Common myeloid progenitor, CD34-positive (primary cell): Measurements from ENCODE around the gene THBS2.

Experiments used
- CTCF ChIA-PET: fragments of 350-600 bp; sonication (Branson Sonifier 250); formaldehyde crosslinking; loops from one replicate; lab custom pipeline; 2021; ENCODE audit warnings: antibody characterized with exemption; lab: Charles Lee
- POLR2A ChIA-PET: fragments of 350-600 bp; sonication (Branson Sonifier 250); formaldehyde crosslinking; loops from one replicate; lab custom pipeline; 2021; ENCODE audit warnings: antibody characterized with exemption; lab: Charles Lee
- DNase-seq, 3 donors: peaks; one replicate each; pipeline versions ENCODE4 v3.0.0 to v3.0.0-alpha.2; 2013
- H3K27ac ChIP-seq, 2 experiments: 1 replicate in 1 of 2; 2 replicates in 1 of 2; pipeline ENCODE4 v1.7.0; 2013; ENCODE audit warnings: inconsistent platforms in 2 of 2, low read length in 2 of 2, mild to moderate bottlenecking in 2 of 2, low read depth in 1 of 2, moderate library complexity in 1 of 2; ENCODE audit not compliant: severe bottlenecking in 2 of 2, insufficient read depth in 1 of 2, poor library complexity in 1 of 2
- H3K27me3 ChIP-seq, 5 experiments: replicated peaks in 2 of 5; 1 replicate in 3 of 5; 2 replicates in 2 of 5; pipeline versions ENCODE4 v1.6.1 to v1.7.0; 2013; ENCODE audit warnings: low read length in 4 of 5, mild to moderate bottlenecking in 2 of 5, moderate library complexity in 2 of 5, inconsistent platforms in 1 of 5; ENCODE audit not compliant: insufficient read depth in 5 of 5, control insufficient read depth in 4 of 5
- H3K36me3 ChIP-seq, 4 experiments: 1 replicate in 2 of 4; 2 replicates in 2 of 4; pipeline versions ENCODE4 v1.6.1 to v1.7.0; 2013; ENCODE audit warnings: low read length in 3 of 4, control low read depth in 1 of 4, mild to moderate bottlenecking in 1 of 4; ENCODE audit not compliant: control insufficient read depth in 4 of 4, insufficient read depth in 4 of 4
- H3K4me1 ChIP-seq, 4 experiments: 1 replicate in 3 of 4; 2 replicates in 1 of 4; pipeline versions ENCODE4 v1.6.1 to v1.7.1; 2013; ENCODE audit warnings: low read length in 3 of 4, mild to moderate bottlenecking in 3 of 4, control low read depth in 1 of 4, inconsistent platforms in 1 of 4, moderate library complexity in 1 of 4; ENCODE audit not compliant: control insufficient read depth in 4 of 4, insufficient read depth in 4 of 4; ENCODE audit errors: control extremely low read depth in 1 of 4
- H3K4me3 ChIP-seq, 7 experiments: 1 replicate in 4 of 7; 2 replicates in 3 of 7; pipeline versions ENCODE4 v1.5.1 to v1.7.0; 2013; ENCODE audit warnings: mild to moderate bottlenecking in 7 of 7, low read length in 6 of 7, moderate library complexity in 6 of 7, inconsistent platforms in 2 of 7, low read depth in 2 of 7, control low read depth in 1 of 7; ENCODE audit not compliant: insufficient read depth in 4 of 7, control insufficient read depth in 1 of 7; ENCODE audit errors: extremely low read depth in 1 of 7
- H3K9me3 ChIP-seq, 5 experiments: 1 replicate in 4 of 5; 2 replicates in 1 of 5; pipeline versions ENCODE4 v1.6.1 to v1.7.1; 2013; ENCODE audit warnings: low read length in 4 of 5, mild to moderate bottlenecking in 2 of 5, inconsistent platforms in 1 of 5, low read depth in 1 of 5, moderate library complexity in 1 of 5; ENCODE audit not compliant: control insufficient read depth in 4 of 5, insufficient read depth in 2 of 5; ENCODE audit errors: control extremely low read depth in 1 of 5
- WGBS: methylation state at CpG from one replicate; pipeline ENCODE4 v1.1.5; 2013; ENCODE audit not compliant: insufficient coverage; 5-methylcytosine and 5-hydroxymethylcytosine counted together

The THBS2 gene

DNA sequence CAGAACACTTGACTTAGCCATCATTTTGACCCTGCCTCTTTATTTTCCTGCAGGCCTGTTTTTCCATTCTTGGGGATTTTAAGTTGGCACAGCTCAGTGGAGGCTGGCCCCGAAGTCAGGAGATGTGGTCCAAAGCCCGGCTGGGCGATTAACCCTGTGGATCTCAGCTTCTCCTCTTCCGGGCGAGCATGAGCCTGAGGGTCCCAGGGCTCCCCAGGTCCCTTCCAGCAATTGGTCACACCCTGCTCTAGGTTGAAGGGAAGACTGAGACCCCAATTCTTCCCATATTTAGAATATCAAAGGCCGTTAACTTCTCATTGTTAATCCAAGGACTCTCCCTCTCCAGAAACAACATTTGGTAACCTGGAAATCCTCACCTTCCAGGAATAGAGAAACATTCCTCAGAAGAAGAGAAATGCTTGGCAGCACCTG, 2.3 kb downstream of the THBS2 start:
- Histone ChIP-seq H3K36me3 (no peaks in the 10 kb centered on the region), H3K4me3 (no peak overlapping the region), H3K4me1 (peaks cover 0 to 11% (median 1%) of the 10 kb centered on the region in 4 experiments), H3K27ac (no peak overlapping the region), H3K9me3 (peaks cover 0 to 5% (median 0%) of the 10 kb centered on the region in 5 experiments), H3K27me3 (peaks cover 7 to 68% (median 26%) of the 10 kb centered on the region in 5 experiments)
- POLR2A ChIA-PET, result no interaction called here
- no peak for DNase-seq
- CTCF ChIA-PET, result no interaction called here
- 53% methylated on average over 6 of the region's 6 CpGs for WGBS

DNA sequence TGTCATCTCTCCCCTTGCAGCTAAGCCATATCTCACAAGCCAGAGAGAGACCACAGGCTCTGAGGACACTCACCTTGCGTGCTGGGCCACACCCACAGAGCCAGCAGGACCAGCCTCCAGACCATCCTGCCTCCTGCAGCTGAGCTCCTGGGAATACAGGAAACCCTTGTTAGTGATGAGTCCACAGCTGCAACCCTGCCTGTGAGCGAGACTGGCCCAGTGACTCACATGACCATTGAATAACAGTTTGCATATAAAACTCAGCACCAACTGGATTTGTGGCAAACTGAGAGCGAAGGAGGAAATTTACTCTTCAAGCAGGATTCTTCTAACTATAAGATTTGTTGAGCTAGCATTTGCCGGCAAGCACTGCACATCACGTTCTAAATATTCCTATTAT, 3.0 kb downstream of the THBS2 start:
- peaks cover 0 to 5% (median 0%) of the 10 kb centered on the region in 5 experiments for H3K9me3 ChIP-seq
- CTCF ChIA-PET, result no interaction called here
- peaks cover 0 to 11% (median 1%) of the 10 kb centered on the region in 4 experiments for H3K4me1 ChIP-seq
- POLR2A ChIA-PET, result no interaction called here
- H3K27me3 ChIP-seq, result peaks cover 7 to 60% (median 26%) of the 10 kb centered on the region in 5 experiments
- H3K4me3 ChIP-seq, result no peak overlapping the region
- no peaks in the 10 kb centered on the region for H3K36me3 ChIP-seq
- 87% methylated on average over 4 of the region's 5 CpGs for WGBS
- no peak for DNase-seq
- H3K27ac ChIP-seq, result no peak overlapping the region

DNA sequence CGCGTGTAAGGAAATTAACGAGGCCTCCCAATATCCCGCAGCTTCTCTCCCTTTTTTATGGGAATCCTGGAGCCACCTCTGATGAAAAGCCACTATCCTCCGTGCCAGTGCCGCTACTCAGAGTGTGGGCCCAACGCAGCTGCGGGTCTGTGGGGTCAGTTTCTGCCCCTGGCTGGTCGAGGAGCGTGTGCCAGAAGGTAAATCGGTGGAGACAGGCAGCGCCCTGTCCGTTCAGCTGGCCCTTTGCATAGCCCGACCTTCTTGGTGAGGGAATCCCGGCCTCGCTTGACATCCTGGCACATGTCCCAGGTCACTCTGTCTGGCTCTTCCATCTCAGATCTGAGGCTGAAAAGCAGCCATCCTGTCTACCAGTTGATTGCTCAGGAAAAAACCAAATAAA, 4.6 kb downstream of the THBS2 start:
- POLR2A ChIA-PET, result no interaction called here
- WGBS, result 99% methylated on average over 13 of the region's 16 CpGs
- Histone ChIP-seq H3K27ac (no peak overlapping the region), H3K9me3 (peaks cover 0 to 5% (median 0%) of the 10 kb centered on the region in 5 experiments), H3K4me3 (no peak overlapping the region), H3K27me3 (peaks cover 3 to 44% (median 18%) of the 10 kb centered on the region in 5 experiments), H3K36me3 (no peaks in the 10 kb centered on the region), H3K4me1 (peaks cover 0 to 7% (median 1%) of the 10 kb centered on the region in 4 experiments)
- CTCF ChIA-PET, result no interaction called here
- no peak for DNase-seq

DNA sequence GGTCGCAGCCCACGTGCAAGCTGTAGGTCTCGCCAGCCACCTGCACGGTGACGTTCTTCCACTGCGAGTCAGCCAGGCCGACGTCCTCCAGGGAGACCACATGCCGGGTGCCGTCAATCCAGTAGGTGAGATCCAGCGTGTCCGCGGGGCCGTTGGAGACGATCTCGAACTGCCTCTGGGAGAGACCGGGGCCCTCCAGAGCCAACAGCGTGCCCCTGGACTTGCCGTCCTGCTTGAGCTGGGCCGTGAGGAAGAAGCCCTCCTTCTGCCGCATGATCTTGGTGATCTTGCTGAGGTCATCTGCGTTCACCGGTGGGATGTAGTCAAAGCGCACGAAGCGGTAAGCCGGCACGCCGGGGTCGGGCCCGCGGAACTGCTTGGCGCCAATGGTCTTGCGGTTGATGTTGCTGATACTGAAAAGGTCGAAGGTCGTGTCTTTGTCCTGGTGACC, 5.1 kb downstream of the THBS2 start:
- CTCF ChIA-PET, result no interaction called here
- Histone ChIP-seq H3K36me3 (no peaks in the 10 kb centered on the region), H3K27me3 (peaks cover 3 to 39% (median 18%) of the 10 kb centered on the region in 5 experiments), H3K9me3 (peaks cover 0 to 5% (median 0%) of the 10 kb centered on the region in 5 experiments), H3K4me1 (peaks cover 0 to 3% (median under 1%) of the 10 kb centered on the region in 4 experiments), H3K27ac (no peak overlapping the region), H3K4me3 (no peak overlapping the region)
- POLR2A ChIA-PET, result no interaction called here
- WGBS, result 96% methylated on average over 34 of the region's 36 CpGs
- DNase-seq, result no peak

DNA sequence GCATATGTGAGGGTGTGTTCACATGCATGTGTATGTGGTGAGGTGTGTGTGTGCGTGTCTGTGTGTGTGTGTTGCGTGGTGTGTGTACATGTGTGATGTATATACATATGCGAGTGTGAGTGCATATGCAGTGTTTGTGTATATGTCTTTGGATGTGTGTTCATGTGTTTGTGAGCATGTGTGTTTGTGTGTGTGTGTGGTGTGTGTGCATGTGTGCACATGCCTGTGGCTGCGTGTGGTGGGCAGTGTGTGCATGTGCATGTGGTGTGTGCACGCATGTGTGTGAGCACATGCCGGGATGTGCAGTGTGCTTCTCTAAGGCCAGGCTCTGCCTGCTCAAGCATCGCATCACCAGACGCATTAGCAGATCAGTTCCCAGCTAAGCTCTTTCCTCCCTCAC, 5.7 kb downstream of the THBS2 start:
- no peaks in the 10 kb centered on the region for H3K36me3 ChIP-seq
- ChIA-PET CTCF (no interaction called here), POLR2A (no interaction called here)
- H3K27me3 ChIP-seq, result peaks cover 3 to 34% (median 15%) of the 10 kb centered on the region in 5 experiments
- DNase-seq, result no peak
- WGBS, result 100% methylated on average over 5 of the region's 8 CpGs
- no peak overlapping the region for H3K27ac ChIP-seq
- no peak overlapping the region for H3K4me3 ChIP-seq
- no peaks in the 10 kb centered on the region for H3K4me1 ChIP-seq
- peaks cover 0 to 5% (median 0%) of the 10 kb centered on the region in 5 experiments for H3K9me3 ChIP-seq

DNA sequence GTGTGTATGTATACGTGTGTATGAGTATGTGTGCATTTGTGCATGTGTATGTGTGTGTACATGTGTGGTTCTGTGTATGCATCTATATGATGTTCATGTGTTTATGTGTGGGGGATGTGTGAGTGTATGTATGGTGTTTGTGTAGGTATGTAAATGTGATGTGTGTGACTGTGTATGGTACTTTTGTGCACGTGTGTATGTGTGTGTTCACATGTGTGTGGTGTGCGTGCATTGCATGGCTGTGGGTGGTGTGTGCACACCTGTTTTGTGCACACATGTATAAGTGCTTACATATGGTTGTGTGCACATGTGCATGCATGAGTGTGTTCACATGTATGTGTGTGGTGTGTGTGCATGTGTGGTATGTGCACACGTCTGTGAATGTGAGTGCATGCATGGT, 6.2 kb downstream of the THBS2 start:
- POLR2A ChIA-PET, result no interaction called here
- no peaks in the 10 kb centered on the region for H3K36me3 ChIP-seq
- no peak overlapping the region for H3K4me3 ChIP-seq

DNA sequence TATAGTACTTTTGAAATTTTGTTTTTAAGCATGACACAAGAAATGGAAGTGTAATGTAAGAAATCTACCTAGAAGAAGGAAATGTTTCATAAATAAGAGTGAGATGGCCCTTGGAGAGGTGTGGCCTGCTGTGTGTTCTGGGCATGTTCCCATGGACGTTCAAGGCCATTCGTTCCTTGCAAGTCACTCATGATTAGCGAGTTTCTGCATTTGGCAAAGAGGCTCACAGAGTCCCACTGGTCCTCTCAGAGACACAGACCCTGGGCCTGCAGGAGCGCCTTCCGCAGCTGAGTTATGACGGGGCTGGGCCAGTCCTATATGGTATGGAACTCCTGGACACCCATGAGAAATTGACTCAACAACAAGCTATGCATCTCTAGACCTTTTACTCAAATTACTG, 7.2 kb downstream of the THBS2 start:
- Histone ChIP-seq H3K4me1 (no peaks in the 10 kb centered on the region), H3K27ac (no peak overlapping the region), H3K4me3 (no peak overlapping the region), H3K27me3 (peaks cover 3 to 20% (median 8%) of the 10 kb centered on the region in 5 experiments), H3K36me3 (no peaks in the 10 kb centered on the region), H3K9me3 (peaks cover 0 to 5% (median 0%) of the 10 kb centered on the region in 5 experiments)
- DNase-seq, result no peak
- CTCF ChIA-PET, result no interaction called here
- 97% methylated on average over 6 of the region's 6 CpGs for WGBS
- POLR2A ChIA-PET, result no interaction called here

More for the DNA sequence above, 6.2 kb downstream of the THBS2 start:
- Histone ChIP-seq H3K27me3 (peaks cover 3 to 28% (median 15%) of the 10 kb centered on the region in 5 experiments), H3K27ac (no peak overlapping the region), H3K9me3 (peaks cover 0 to 5% (median 0%) of the 10 kb centered on the region in 5 experiments), H3K4me1 (no peaks in the 10 kb centered on the region)
- DNase-seq, result no peak
- CTCF ChIA-PET, result no interaction called here
- WGBS, result 96% methylated on average over 3 of the region's 4 CpGs
